ENCODE data around the gene C11orf54.
"Not testable (repeated sequence)": the region's sequence is repeated elsewhere in the genome, so short reads cannot be mapped to it uniquely, and the experiment has no call there.

Gene C11orf54

DNA sequence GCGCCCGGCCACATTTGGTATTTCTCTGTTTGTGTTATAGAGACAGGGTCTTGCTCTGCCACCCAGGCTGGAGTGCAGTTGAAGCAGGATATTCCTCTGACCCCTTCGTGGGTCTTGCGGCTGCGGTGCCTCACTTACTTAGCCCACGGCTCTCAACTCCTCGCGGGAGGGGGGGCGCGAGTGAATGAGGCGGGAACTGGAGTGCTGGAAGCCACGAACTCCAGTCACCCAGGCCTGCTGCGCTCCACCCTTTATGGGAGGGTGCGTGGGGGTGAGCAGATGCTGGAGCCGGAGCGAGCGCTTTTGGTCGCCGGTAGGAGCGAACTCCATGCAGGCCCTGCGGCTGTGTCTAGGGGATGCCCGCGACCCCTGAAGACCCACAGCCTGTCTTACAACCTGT is 1.8 kb downstream of the C11orf54 start:
- Histone ChIP-seq H3K4me2 (no peak overlapping the region), H4K20me1 (ENCODE audit: insufficient read depth) (peaks cover 7% of the 10 kb centered on the region; the same call in 1 of the 2 replicates), H3K79me2 (ENCODE audit: insufficient read depth, low read depth) (peaks cover 35% of the 10 kb centered on the region), H3K4me3 (IDR thresholded peaks at IDR 0.05; ENCODE audit: insufficient read depth, low read depth, low read length) (no peak overlapping the region), H3K36me3 (ENCODE audit: insufficient read depth) (no peaks in the 10 kb centered on the region; the same call in 1 of the 2 replicates), H2AFZ (ENCODE audit: low read depth) (no peak overlapping the region), H3K4me1 (ENCODE audit: low read depth, poor library complexity, severe bottlenecking) (peaks cover 2% of the 10 kb centered on the region), H3K9ac (no peak overlapping the region), H3K27me3 (ENCODE audit: insufficient read depth, low read depth) (no peaks in the 10 kb centered on the region), H3K27ac (no peak overlapping the region)
- TF ChIP-seq, protein P1, sequence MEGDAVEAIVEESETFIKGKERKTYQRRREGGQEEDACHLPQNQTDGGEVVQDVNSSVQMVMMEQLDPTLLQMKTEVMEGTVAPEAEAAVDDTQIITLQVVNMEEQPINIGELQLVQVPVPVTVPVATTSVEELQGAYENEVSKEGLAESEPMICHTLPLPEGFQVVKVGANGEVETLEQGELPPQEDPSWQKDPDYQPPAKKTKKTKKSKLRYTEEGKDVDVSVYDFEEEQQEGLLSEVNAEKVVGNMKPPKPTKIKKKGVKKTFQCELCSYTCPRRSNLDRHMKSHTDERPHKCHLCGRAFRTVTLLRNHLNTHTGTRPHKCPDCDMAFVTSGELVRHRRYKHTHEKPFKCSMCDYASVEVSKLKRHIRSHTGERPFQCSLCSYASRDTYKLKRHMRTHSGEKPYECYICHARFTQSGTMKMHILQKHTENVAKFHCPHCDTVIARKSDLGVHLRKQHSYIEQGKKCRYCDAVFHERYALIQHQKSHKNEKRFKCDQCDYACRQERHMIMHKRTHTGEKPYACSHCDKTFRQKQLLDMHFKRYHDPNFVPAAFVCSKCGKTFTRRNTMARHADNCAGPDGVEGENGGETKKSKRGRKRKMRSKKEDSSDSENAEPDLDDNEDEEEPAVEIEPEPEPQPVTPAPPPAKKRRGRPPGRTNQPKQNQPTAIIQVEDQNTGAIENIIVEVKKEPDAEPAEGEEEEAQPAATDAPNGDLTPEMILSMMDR (conservative IDR thresholded peaks at IDR 0.05; ENCODE audit: low read depth, low read length), result no peak

DNA sequence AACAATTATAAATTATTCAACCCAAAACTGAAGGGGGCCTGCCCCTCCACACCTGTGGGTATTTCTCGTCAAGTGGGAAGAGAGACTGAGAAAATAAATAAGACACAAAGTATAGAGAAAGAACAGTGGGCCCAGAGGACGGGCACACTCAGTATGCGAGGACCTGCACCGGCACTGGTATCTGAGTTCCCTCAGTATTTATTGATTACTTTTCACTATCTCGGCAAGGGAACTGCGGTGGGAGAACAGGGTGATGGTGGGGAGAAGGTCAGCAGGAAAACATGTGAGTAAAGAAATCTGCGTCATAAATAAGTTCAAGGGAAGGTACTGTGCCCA is 3.2 kb downstream of the C11orf54 start:
- Histone ChIP-seq H3K9ac (no peak overlapping the region), H3K4me1 (ENCODE audit: low read depth, poor library complexity, severe bottlenecking) (no peaks in the 10 kb centered on the region), H3K27ac (no peak overlapping the region), H3K27me3 (ENCODE audit: insufficient read depth, low read depth) (no peaks in the 10 kb centered on the region), H4K20me1 (ENCODE audit: insufficient read depth) (no peaks in the 10 kb centered on the region), H3K4me3 (IDR thresholded peaks at IDR 0.05; ENCODE audit: insufficient read depth, low read depth, low read length) (no peak overlapping the region), H2AFZ (ENCODE audit: low read depth) (no peak overlapping the region), H3K79me2 (ENCODE audit: insufficient read depth, low read depth) (peaks cover 21% of the 10 kb centered on the region), H3K4me2 (no peak overlapping the region), H3K36me3 (ENCODE audit: insufficient read depth) (no peaks in the 10 kb centered on the region; the same call in 1 of the 2 replicates)
- TF ChIP-seq, protein P1 (conservative IDR thresholded peaks at IDR 0.05; ENCODE audit: low read depth, low read length), result no peak

DNA sequence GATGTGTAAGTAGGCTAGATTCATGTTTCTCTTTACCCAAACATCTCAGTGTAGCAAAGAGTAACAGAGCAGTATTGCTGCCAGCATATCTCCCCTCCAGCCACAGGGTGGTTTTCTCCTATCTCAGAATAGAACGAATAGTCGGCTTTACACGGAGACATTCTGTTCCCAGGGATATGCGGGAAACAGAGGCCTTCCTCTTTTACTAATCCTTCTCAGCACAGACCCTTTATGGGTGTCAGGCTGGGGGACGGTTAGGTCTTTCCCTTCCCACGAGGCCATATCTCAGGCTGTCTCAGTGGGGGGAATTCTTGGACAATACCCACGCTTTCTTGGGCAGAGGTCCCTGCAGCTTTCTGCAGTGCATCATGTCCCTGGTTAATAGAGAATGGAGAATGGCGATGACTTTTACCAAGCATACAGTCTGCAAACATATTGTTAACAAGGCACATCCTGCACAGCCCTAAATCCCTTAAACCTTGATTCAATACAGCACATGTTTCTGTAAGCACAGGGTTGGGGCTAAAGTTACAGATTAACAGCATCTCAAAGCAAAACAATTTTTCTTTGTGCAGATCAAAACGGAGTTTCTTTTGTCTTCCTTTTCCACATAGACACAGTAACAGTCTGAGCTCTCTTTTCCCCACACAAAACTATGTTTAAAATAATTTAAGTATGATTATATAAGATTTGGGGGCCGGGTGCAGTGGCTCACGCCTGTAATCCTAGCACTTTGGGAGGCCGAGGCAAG is 3.7 kb downstream of the C11orf54 start:
- H2AFZ ChIP-seq (ENCODE audit: low read depth); H4K20me1 ChIP-seq (ENCODE audit: insufficient read depth); H3K4me1 ChIP-seq (ENCODE audit: low read depth, poor library complexity, severe bottlenecking); H3K4me3 ChIP-seq (IDR thresholded peaks at IDR 0.05; ENCODE audit: insufficient read depth, low read depth, low read length); H3K27ac ChIP-seq; H3K9ac ChIP-seq; H3K4me2 ChIP-seq; H3K36me3 ChIP-seq (ENCODE audit: insufficient read depth); H3K27me3 ChIP-seq (ENCODE audit: insufficient read depth, low read depth): not testable (repeated sequence)
- H3K79me2 ChIP-seq (ENCODE audit: insufficient read depth, low read depth), result peaks cover 16% of the 10 kb centered on the region

DNA sequence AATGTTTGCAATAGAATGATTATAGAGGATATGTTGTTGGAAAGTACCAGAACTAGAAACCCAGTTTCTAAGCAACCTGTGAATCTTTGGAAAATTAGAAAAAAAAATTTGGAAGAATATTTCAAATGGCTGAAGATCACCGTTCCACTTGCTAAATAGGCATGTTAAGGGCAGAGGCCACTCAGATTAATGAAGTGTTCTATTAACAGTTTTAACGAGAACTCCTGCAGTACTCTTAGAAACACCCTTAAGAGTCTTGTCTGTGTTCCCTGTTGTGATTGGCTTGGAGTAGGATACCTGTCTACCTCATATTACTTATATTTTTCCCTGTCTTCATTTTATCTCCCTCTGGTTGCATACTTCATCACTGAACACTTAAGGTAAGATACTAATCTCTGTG is 4.6 kb downstream of the C11orf54 start:
- no peak overlapping the region for H3K4me3 ChIP-seq (IDR thresholded peaks at IDR 0.05; ENCODE audit: insufficient read depth, low read depth, low read length)
- peaks cover 7% of the 10 kb centered on the region for H3K79me2 ChIP-seq (ENCODE audit: insufficient read depth, low read depth)
- H3K9ac ChIP-seq, result no peak overlapping the region
- no peaks in the 10 kb centered on the region for H3K36me3 ChIP-seq (ENCODE audit: insufficient read depth)
- no peak overlapping the region for H3K4me2 ChIP-seq
- no peaks in the 10 kb centered on the region for H4K20me1 ChIP-seq (ENCODE audit: insufficient read depth)
- H3K4me1 ChIP-seq (ENCODE audit: low read depth, poor library complexity, severe bottlenecking), result no peaks in the 10 kb centered on the region
- H2AFZ ChIP-seq (ENCODE audit: low read depth), result no peak overlapping the region
- H3K27ac ChIP-seq, result no peak overlapping the region
- TF ChIP-seq, protein P1 (conservative IDR thresholded peaks at IDR 0.05; ENCODE audit: low read depth, low read length), result no peak
- no peaks in the 10 kb centered on the region for H3K27me3 ChIP-seq (ENCODE audit: insufficient read depth, low read depth)

DNA sequence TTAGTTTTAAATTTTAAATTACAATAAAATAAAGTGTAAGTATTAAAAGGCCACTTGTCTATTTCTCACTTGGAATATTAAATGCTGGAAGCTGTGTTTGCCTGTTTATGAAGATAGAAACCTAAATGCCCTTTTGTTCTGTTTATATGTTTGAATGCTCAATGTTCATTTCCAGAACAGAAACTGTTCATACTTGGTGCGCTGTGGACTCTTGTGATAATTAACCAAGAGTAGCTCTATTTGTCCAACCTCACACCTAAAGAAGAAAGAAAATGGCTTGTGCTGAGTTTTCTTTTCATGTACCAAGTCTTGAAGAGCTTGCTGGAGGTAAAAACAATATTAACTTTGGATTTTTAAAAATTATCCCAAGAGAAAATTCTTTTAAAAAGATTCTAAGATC is 5.7 kb downstream of the C11orf54 start:
- no peak overlapping the region for H2AFZ ChIP-seq (ENCODE audit: low read depth)
- TF ChIP-seq, protein P1 (conservative IDR thresholded peaks at IDR 0.05; ENCODE audit: low read depth, low read length), result no peak
- no peaks in the 10 kb centered on the region for H3K4me1 ChIP-seq (ENCODE audit: low read depth, poor library complexity, severe bottlenecking)
- no peaks in the 10 kb centered on the region for H3K36me3 ChIP-seq (ENCODE audit: insufficient read depth)
- H3K9ac ChIP-seq, result no peak overlapping the region
- H3K4me3 ChIP-seq (IDR thresholded peaks at IDR 0.05; ENCODE audit: insufficient read depth, low read depth, low read length), result no peak overlapping the region
- no peaks in the 10 kb centered on the region for H4K20me1 ChIP-seq (ENCODE audit: insufficient read depth)
- H3K27me3 ChIP-seq (ENCODE audit: insufficient read depth, low read depth), result no peaks in the 10 kb centered on the region
- no peak overlapping the region for H3K27ac ChIP-seq
- H3K79me2 ChIP-seq (ENCODE audit: insufficient read depth, low read depth), result peaks cover 5% of the 10 kb centered on the region; the same call in 1 of the 2 replicates
- no peak overlapping the region for H3K4me2 ChIP-seq
